Measurements from ENCODE around the gene TAF3.

Gene TAF3

GRCh38 chr10:7944537-7944936 lies 126.2 kb downstream of the TAF3 start:
- H3K9me3 Mint-ChIP-seq: no peaks in the 10 kb centered on the region

DNA sequence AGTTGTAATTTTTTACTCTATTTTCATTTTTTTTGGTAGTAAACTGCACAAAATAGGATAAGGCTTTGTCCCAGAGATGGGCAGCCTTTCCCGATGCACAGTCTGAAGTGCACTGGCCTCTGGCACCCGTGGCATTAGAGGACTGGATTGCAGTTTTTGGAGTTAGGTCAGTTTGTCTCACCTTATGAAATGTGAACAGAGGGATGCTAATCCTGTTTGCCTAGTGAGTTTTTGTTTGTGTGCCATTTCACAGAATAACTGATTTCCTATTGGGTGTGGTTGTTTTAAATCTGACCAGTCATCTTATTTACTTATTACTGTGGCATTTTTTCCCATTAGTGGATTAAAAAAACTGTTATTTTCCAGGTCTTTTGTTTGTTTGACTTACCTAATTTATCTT lies 126.7 kb downstream of the TAF3 start:
- peaks cover 12% of the 10 kb centered on the region for H3K4me1 Mint-ChIP-seq
- no peaks in the 10 kb centered on the region for H3K27me3 Mint-ChIP-seq
- no peak overlapping the region for H3K27ac Mint-ChIP-seq
- CTCF ChIA-PET: no interaction called here
- H3K36me3 Mint-ChIP-seq: peaks cover 3% of the 10 kb centered on the region
- no peak overlapping the region for H3K4me3 Mint-ChIP-seq
- no peak for DNase-seq
- no peaks in the 10 kb centered on the region for H3K9me3 Mint-ChIP-seq

More at GRCh38 chr10:7944537-7944936, 126.2 kb downstream of the TAF3 start:
- H3K4me1 Mint-ChIP-seq: peaks cover 12% of the 10 kb centered on the region
- CTCF ChIA-PET: no interaction called here
- no peak overlapping the region for H3K27ac Mint-ChIP-seq
- H3K36me3 Mint-ChIP-seq: peaks cover 3% of the 10 kb centered on the region
- no peak for DNase-seq
- H3K27me3 Mint-ChIP-seq: no peaks in the 10 kb centered on the region
- H3K4me3 Mint-ChIP-seq: no peak overlapping the region

- H3K27me3 Mint-ChIP-seq: no peaks in the 10 kb centered on the region
- H3K36me3 Mint-ChIP-seq: peaks cover 3% of the 10 kb centered on the region
- no peak overlapping the region for H3K4me3 Mint-ChIP-seq
- H3K9me3 Mint-ChIP-seq: no peaks in the 10 kb centered on the region
- no peak for DNase-seq
- CTCF ChIA-PET: no interaction called here
- H3K4me1 Mint-ChIP-seq: peaks cover 12% of the 10 kb centered on the region
- no peak overlapping the region for H3K27ac Mint-ChIP-seq
Measured at GRCh38 chr10:7945469-7946187, 127.3 kb downstream of the TAF3 start.

DNA sequence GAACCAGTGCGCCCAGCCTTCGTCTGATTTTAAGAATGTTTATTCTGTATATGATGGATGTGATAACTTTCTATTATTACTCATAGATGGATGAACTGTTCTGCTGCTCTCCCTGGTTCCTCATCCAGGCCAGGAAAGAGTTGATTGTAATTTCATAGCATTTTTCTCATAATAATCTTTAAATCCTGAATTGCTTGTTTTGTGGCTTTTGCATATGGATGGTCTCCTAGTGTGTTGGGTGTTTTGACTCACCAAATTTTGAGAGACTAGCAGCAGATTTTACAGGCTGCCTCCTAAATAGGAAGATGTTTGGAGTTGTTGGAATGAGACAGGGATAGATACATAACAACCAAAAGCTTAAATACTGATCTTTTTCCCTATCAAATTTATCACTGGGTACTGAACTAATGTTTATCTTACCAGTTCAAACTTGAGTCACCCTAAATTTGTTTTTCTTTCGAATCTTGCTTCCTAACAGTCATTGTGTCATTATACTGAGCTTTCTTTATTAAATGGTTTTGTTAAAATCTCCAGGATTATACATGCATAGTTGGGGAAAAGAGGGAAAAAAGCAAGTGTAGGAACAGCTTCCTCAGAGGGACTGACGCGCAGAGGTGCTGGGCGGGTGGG lies 130.2 kb downstream of the TAF3 start:
- H3K36me3 Mint-ChIP-seq: peaks cover 3% of the 10 kb centered on the region
- no peaks in the 10 kb centered on the region for H3K27me3 Mint-ChIP-seq
- CTCF ChIA-PET: no interaction called here
- H3K4me3 Mint-ChIP-seq: no peak overlapping the region
- DNase-seq: no peak
- H3K27ac Mint-ChIP-seq: no peak overlapping the region
- no peaks in the 10 kb centered on the region for H3K9me3 Mint-ChIP-seq
- H3K4me1 Mint-ChIP-seq: peaks cover 12% of the 10 kb centered on the region

- H3K4me1 Mint-ChIP-seq: no peaks in the 10 kb centered on the region
- CTCF ChIA-PET: no interaction called here
Measured at GRCh38 chr10:7950981-7951847, 132.9 kb downstream of the TAF3 start.

GRCh38 chr10:7952266-7952665 lies 134.0 kb downstream of the TAF3 start:
- no peak overlapping the region for H3K27ac Mint-ChIP-seq
- H3K4me3 Mint-ChIP-seq: no peak overlapping the region
- no peak for DNase-seq
- H3K27me3 Mint-ChIP-seq: no peaks in the 10 kb centered on the region
- peaks cover 4% of the 10 kb centered on the region for H3K36me3 Mint-ChIP-seq
- H3K4me1 Mint-ChIP-seq: peaks cover 8% of the 10 kb centered on the region
- CTCF ChIA-PET: no interaction called here
- H3K9me3 Mint-ChIP-seq: no peaks in the 10 kb centered on the region

More at GRCh38 chr10:7950981-7951847, 132.9 kb downstream of the TAF3 start:
- DNase-seq: no peak
- Mint-ChIP-seq H3K36me3 (peaks cover 3% of the 10 kb centered on the region), H3K4me3 (no peak overlapping the region), H3K27me3 (no peaks in the 10 kb centered on the region), H3K9me3 (no peaks in the 10 kb centered on the region), H3K27ac (no peak overlapping the region)

GRCh38 chr10:7953447-7953846 lies 135.1 kb downstream of the TAF3 start:
- CTCF ChIA-PET: no interaction called here
- no peak for DNase-seq
- no peaks in the 10 kb centered on the region for H3K27me3 Mint-ChIP-seq
- no peak overlapping the region for H3K4me3 Mint-ChIP-seq
- H3K36me3 Mint-ChIP-seq: peaks cover 3% of the 10 kb centered on the region
- no peak overlapping the region for H3K27ac Mint-ChIP-seq
- H3K9me3 Mint-ChIP-seq: no peaks in the 10 kb centered on the region
- peaks cover 8% of the 10 kb centered on the region for H3K4me1 Mint-ChIP-seq

GRCh38 chr10:7955446-7955845 lies 137.1 kb downstream of the TAF3 start:
- Mint-ChIP-seq H3K36me3 (peaks cover 4% of the 10 kb centered on the region), H3K27ac (no peak overlapping the region), H3K9me3 (no peaks in the 10 kb centered on the region), H3K4me3 (no peak overlapping the region), H3K27me3 (no peaks in the 10 kb centered on the region), H3K4me1 (peaks cover 8% of the 10 kb centered on the region)
- DNase-seq: no peak
- CTCF ChIA-PET: no interaction called here

GRCh38 chr10:7956508-7956907 lies 138.2 kb downstream of the TAF3 start:
- Mint-ChIP-seq H3K4me1 (peaks cover 8% of the 10 kb centered on the region), H3K4me3 (no peak overlapping the region)
- CTCF ChIA-PET: no interaction called here

GRCh38 chr10:7957591-7957990 lies 139.3 kb downstream of the TAF3 start:
- H3K27ac Mint-ChIP-seq: no peak overlapping the region
- no peak overlapping the region for H3K4me3 Mint-ChIP-seq
- H3K27me3 Mint-ChIP-seq: no peaks in the 10 kb centered on the region
- H3K9me3 Mint-ChIP-seq: no peaks in the 10 kb centered on the region
- peaks cover 8% of the 10 kb centered on the region for H3K4me1 Mint-ChIP-seq
- H3K36me3 Mint-ChIP-seq: peaks cover 4% of the 10 kb centered on the region
- CTCF ChIA-PET: no interaction called here
- DNase-seq: no peak

More at GRCh38 chr10:7956508-7956907, 138.2 kb downstream of the TAF3 start:
- DNase-seq: no peak
- H3K27ac Mint-ChIP-seq: no peak overlapping the region
- peaks cover 4% of the 10 kb centered on the region for H3K36me3 Mint-ChIP-seq
- no peaks in the 10 kb centered on the region for H3K27me3 Mint-ChIP-seq
- no peaks in the 10 kb centered on the region for H3K9me3 Mint-ChIP-seq

GRCh38 chr10:7958442-7958841 lies 140.1 kb downstream of the TAF3 start:
- CTCF ChIA-PET: no interaction called here
- Mint-ChIP-seq H3K27me3 (no peaks in the 10 kb centered on the region), H3K9me3 (no peaks in the 10 kb centered on the region), H3K27ac (no peak overlapping the region), H3K4me1 (peaks cover 8% of the 10 kb centered on the region), H3K36me3 (peaks cover 8% of the 10 kb centered on the region), H3K4me3 (no peak overlapping the region)
- DNase-seq: no peak

GRCh38 chr10:7960108-7960507 lies 141.8 kb downstream of the TAF3 start:
- peaks cover 22% of the 10 kb centered on the region for H3K36me3 Mint-ChIP-seq
- H3K4me3 Mint-ChIP-seq: no peak overlapping the region
- CTCF ChIA-PET: no interaction called here
- H3K4me1 Mint-ChIP-seq: peaks cover 8% of the 10 kb centered on the region
- no peaks in the 10 kb centered on the region for H3K27me3 Mint-ChIP-seq
- no peaks in the 10 kb centered on the region for H3K9me3 Mint-ChIP-seq
- DNase-seq: no peak
- no peak overlapping the region for H3K27ac Mint-ChIP-seq

GRCh38 chr10:7962592-7962991 lies 144.3 kb downstream of the TAF3 start:
- Mint-ChIP-seq H3K4me3 (no peak overlapping the region), H3K4me1 (no peaks in the 10 kb centered on the region), H3K36me3 (peaks cover 24% of the 10 kb centered on the region), H3K27ac (no peak overlapping the region), H3K9me3 (no peaks in the 10 kb centered on the region), H3K27me3 (no peaks in the 10 kb centered on the region)
- no peak for DNase-seq
- CTCF ChIA-PET: no interaction called here

- Mint-ChIP-seq H3K4me1 (no peaks in the 10 kb centered on the region), H3K9me3 (no peaks in the 10 kb centered on the region), H3K36me3 (peaks cover 21% of the 10 kb centered on the region), H3K27ac (no peak overlapping the region), H3K4me3 (no peak overlapping the region), H3K27me3 (no peaks in the 10 kb centered on the region)
- CTCF ChIA-PET: no interaction called here
- no peak for DNase-seq
Measured at GRCh38 chr10:7965457-7965856, 147.2 kb downstream of the TAF3 start.

DNA sequence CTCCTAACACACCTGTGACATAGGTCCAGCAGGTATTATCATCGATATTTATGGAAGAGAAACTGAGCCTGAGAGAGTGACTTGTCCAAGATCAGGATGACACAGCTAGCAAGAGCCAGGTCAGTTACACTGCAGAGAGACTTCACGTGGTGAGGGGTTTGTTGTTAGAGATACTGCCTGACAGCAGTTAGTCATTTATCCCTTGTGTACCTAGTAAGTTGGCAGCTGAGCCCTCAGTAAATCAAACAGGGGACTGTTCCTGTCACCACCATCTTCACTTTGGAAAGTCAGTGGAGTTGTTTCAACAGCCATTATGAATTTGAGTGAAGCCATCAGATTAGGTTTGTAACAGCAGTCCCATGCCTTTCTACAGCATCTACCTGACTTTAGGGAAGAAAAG lies 148.7 kb downstream of the TAF3 start:
- no peak overlapping the region for H3K27ac Mint-ChIP-seq
- H3K27me3 Mint-ChIP-seq: no peaks in the 10 kb centered on the region
- CTCF ChIA-PET: no interaction called here
- H3K9me3 Mint-ChIP-seq: no peaks in the 10 kb centered on the region
- peaks cover 21% of the 10 kb centered on the region for H3K36me3 Mint-ChIP-seq
- no peaks in the 10 kb centered on the region for H3K4me1 Mint-ChIP-seq
- no peak overlapping the region for H3K4me3 Mint-ChIP-seq
- no peak for DNase-seq

All from activated naive CD4-positive, alpha-beta T cell treated with anti-CD3 and anti-CD28 coated beads, Interleukin-2, amount 10 ng/mL, durations not matched to agents 7 days and 5 days (primary cell).